H9 (cell line): ENCODE measurements around the gene CSNK2A2. TPM values are rescaled to one million over a fixed set of nuclear protein-coding genes. Genes with fewer than 3 reads are reported as not detected.

Experiments used
- DNase-seq: peaks from one replicate; pipeline ENCODE4 v3.0.0-alpha.2; 2017
- H2AFZ ChIP-seq: one replicate; pipeline ENCODE4 v1.6.1; 2013; ENCODE audit warnings: mild to moderate bottlenecking, low read length, control low read depth, moderate library complexity
- H2AK5ac ChIP-seq: 2 replicates; pipeline ENCODE4 v1.6.1; 2013; ENCODE audit warnings: low read length, control low read depth, mixed read lengths; ENCODE audit not compliant: insufficient read length
- H2BK120ac ChIP-seq: one replicate; pipeline ENCODE4 v1.6.1; 2013; ENCODE audit warnings: low read depth, mild to moderate bottlenecking, low read length, control low read depth, inconsistent platforms; ENCODE audit not compliant: poor library complexity, severe bottlenecking
- H2BK12ac ChIP-seq: 2 replicates; pipeline ENCODE4 v1.6.1; 2013; ENCODE audit warnings: low read length, control low read depth, mixed read lengths, low read depth; ENCODE audit not compliant: insufficient read length
- H2BK15ac ChIP-seq: 2 replicates; pipeline ENCODE4 v1.6.1; 2013; ENCODE audit warnings: low read depth, low read length, control low read depth
- H2BK20ac ChIP-seq: one replicate; pipeline ENCODE4 v1.6.1; 2013; ENCODE audit warnings: low read depth, mild to moderate bottlenecking, low read length, control low read depth, inconsistent platforms; ENCODE audit not compliant: poor library complexity, severe bottlenecking
- H2BK5ac ChIP-seq: 2 replicates; pipeline ENCODE4 v1.6.1; 2013; ENCODE audit warnings: low read length, control low read depth, mixed read lengths; ENCODE audit not compliant: insufficient read length
- H3K14ac ChIP-seq: 2 replicates; pipeline ENCODE4 v1.6.1; 2013; ENCODE audit warnings: low read length, control low read depth; ENCODE audit not compliant: insufficient read depth
- H3K18ac ChIP-seq: 2 replicates; pipeline ENCODE4 v1.6.1; 2013; ENCODE audit warnings: low read depth, mild to moderate bottlenecking, mixed read lengths, low read length, control low read depth; ENCODE audit not compliant: insufficient read length
- H3K23ac ChIP-seq: 2 replicates; pipeline ENCODE4 v1.6.1; 2013; ENCODE audit warnings: low read length, control low read depth, mixed read lengths, low read depth; ENCODE audit not compliant: insufficient read length
- H3K23me2 ChIP-seq: 2 replicates; pipeline ENCODE4 v1.6.1; 2013; ENCODE audit warnings: low read depth, mild to moderate bottlenecking, mixed read lengths, low read length, control low read depth; ENCODE audit not compliant: insufficient read length, poor library complexity, severe bottlenecking
- H3K27ac ChIP-seq: 2 replicates; pipeline ENCODE4 v1.5.1; 2013; ENCODE audit warnings: low read length, control low read depth, mixed read lengths, low read depth; ENCODE audit not compliant: insufficient read length
- H3K27me3 ChIP-seq: 2 replicates; pipeline ENCODE4 v1.6.1; 2013; ENCODE audit warnings: low read length, control low read depth, inconsistent platforms; ENCODE audit not compliant: insufficient read depth
- H3K4ac ChIP-seq: 2 replicates; pipeline ENCODE4 v1.6.1; 2013; ENCODE audit warnings: low read depth, mild to moderate bottlenecking, control low read depth, inconsistent platforms, low read length, moderate library complexity
- H3K4me1 ChIP-seq: 2 replicates; pipeline ENCODE4 v1.6.1; 2013; ENCODE audit warnings: low read length, control low read depth, inconsistent platforms; ENCODE audit not compliant: insufficient read depth
- H3K4me2 ChIP-seq: 2 replicates; pipeline ENCODE4 v1.6.1; 2013; ENCODE audit warnings: low read length, control low read depth, mixed read lengths; ENCODE audit not compliant: insufficient read length, insufficient read depth
- H3K56ac ChIP-seq: 2 replicates; pipeline ENCODE4 v1.6.1; 2013; ENCODE audit warnings: low read depth, mild to moderate bottlenecking, mixed read lengths, low read length, control low read depth; ENCODE audit not compliant: insufficient read length
- H3K79me1 ChIP-seq: 2 replicates; pipeline ENCODE4 v1.6.1; 2013; ENCODE audit warnings: low read depth, mild to moderate bottlenecking, moderate library complexity, low read length, control low read depth, inconsistent platforms; ENCODE audit not compliant: insufficient read depth, poor library complexity, severe bottlenecking
- H3K79me2 ChIP-seq: 2 replicates; pipeline ENCODE4 v1.6.1; 2013; ENCODE audit warnings: low read length, control low read depth, inconsistent platforms; ENCODE audit not compliant: insufficient read depth
- H3K9ac ChIP-seq: 2 replicates; pipeline ENCODE4 v1.6.1; 2013; ENCODE audit warnings: low read length, control low read depth, mixed read lengths; ENCODE audit not compliant: insufficient read length; ENCODE audit errors: extremely low read depth
- H3K9me3 ChIP-seq: one replicate; pipeline ENCODE4 v1.6.1; 2013; ENCODE audit warnings: low read depth, low read length, inconsistent platforms; ENCODE audit not compliant: control insufficient read depth
- H3T11ph ChIP-seq: one replicate; pipeline ENCODE4 v1.6.1; 2013; ENCODE audit warnings: mild to moderate bottlenecking, low read length, control low read depth, inconsistent platforms
- H4K20me1 ChIP-seq: one replicate; pipeline ENCODE4 v1.6.1; 2013; ENCODE audit not compliant: control insufficient read depth, insufficient read length, insufficient read depth
- H4K5ac ChIP-seq: 2 replicates; pipeline ENCODE4 v1.6.1; 2013; ENCODE audit warnings: low read depth, mild to moderate bottlenecking, mixed read lengths, low read length, control low read depth; ENCODE audit not compliant: insufficient read length
- H4K8ac ChIP-seq: replicated peaks from 2 replicates; pipeline ENCODE4 v1.6.1; 2013; ENCODE audit warnings: low read length, control low read depth, mixed read lengths, low read depth; ENCODE audit not compliant: insufficient read length
- H4K91ac ChIP-seq: 2 replicates; pipeline ENCODE4 v1.6.1; 2013; ENCODE audit warnings: low read depth, mild to moderate bottlenecking, moderate library complexity, mixed read lengths, low read length, control low read depth; ENCODE audit not compliant: insufficient read length
- H3K27ac Mint-ChIP-seq, 3 experiments: 2 replicates in 2 of 3; 3 replicates in 1 of 3; pipeline ENCODE4 v1.8.0; 2020 to 2021; ENCODE audit warnings: mixed read lengths in 3 of 3, mild to moderate bottlenecking in 1 of 3, moderate library complexity in 1 of 3
- H3K27me3 Mint-ChIP-seq: 2 replicates; pipeline ENCODE4 v1.8.0; 2021; ENCODE audit warnings: low read depth, mild to moderate bottlenecking, moderate library complexity, mixed read lengths
- H3K36me3 Mint-ChIP-seq, 3 experiments: 2 replicates in 2 of 3; 3 replicates in 1 of 3; pipeline ENCODE4 v1.8.0; 2020 to 2021; ENCODE audit warnings: low read depth in 3 of 3, mixed read lengths in 3 of 3; ENCODE audit not compliant: insufficient read depth in 1 of 3
- H3K4me1 Mint-ChIP-seq, 2 experiments: 2 replicates each; pipeline ENCODE4 v1.8.0; 2020; ENCODE audit warnings: mixed read lengths in 2 of 2
- H3K4me3 Mint-ChIP-seq, 2 experiments: 2 replicates in 1 of 2; 3 replicates in 1 of 2; pipeline ENCODE4 v1.8.0; 2020 to 2021; ENCODE audit warnings: mild to moderate bottlenecking in 2 of 2, mixed read lengths in 2 of 2, moderate library complexity in 1 of 2
- H3K9me3 Mint-ChIP-seq, 2 experiments: 2 replicates in 1 of 2; 3 replicates in 1 of 2; pipeline ENCODE4 v1.8.0; 2020; ENCODE audit warnings: mild to moderate bottlenecking in 2 of 2, mixed read lengths in 2 of 2, moderate library complexity in 1 of 2
- CTCF ChIP-seq: fragments of 200-600 bp; sonication (generic); conservative IDR thresholded peaks from 3 replicates; pipeline ENCODE4 v1.8.0; 2021; ENCODE audit warnings: antibody characterized with exemption, mild to moderate bottlenecking
- WGBS: extraction: QIAGEN DNeasy Blood & Tissue Kit; methylation state at CpG from one replicate; pipeline ENCODE4 v1.1.7; 2013; ENCODE audit warnings: missing lambda C conversion rate, low lambda C conversion rate, mixed read lengths; ENCODE audit not compliant: insufficient read length; ENCODE audit errors: extremely low coverage; 5-methylcytosine and 5-hydroxymethylcytosine counted together
- total RNA-seq: library from RNA; stranded (reverse); gene quantifications from 2 replicates; pipeline ENCODE4 v1.2.1, GENCODE V29; 2021

The CSNK2A2 gene
- total RNA-seq, 1 experiment from 2014 or later, result 134 TPM

GRCh38 chr16:58116529-58116928 lies 81.4 kb downstream of the CSNK2A2 start:
- H2BK20ac ChIP-seq, result no peak overlapping the region
- no peak overlapping the region for H2AFZ ChIP-seq
- no peak overlapping the region for H3K14ac ChIP-seq
- H3K9me3 ChIP-seq, result no peaks in the 10 kb centered on the region
- no peak overlapping the region for H2BK120ac ChIP-seq
- no peak overlapping the region for H3K4ac ChIP-seq
- H3K79me1 ChIP-seq, result peaks cover 9% of the 10 kb centered on the region
- H3K27me3 ChIP-seq, result no peaks in the 10 kb centered on the region
- no peak overlapping the region for H4K8ac ChIP-seq
- no peaks in the 10 kb centered on the region for H3K23me2 ChIP-seq
- no peak overlapping the region for H4K91ac ChIP-seq
- no peak for TF ChIP-seq CTCF
- H3K4me1 ChIP-seq, result peaks cover under 1% of the 10 kb centered on the region; the same call in 1 of the 2 replicates
- no peak overlapping the region for H3K4me2 ChIP-seq
- no peak overlapping the region for H2AK5ac ChIP-seq
- H3K23ac ChIP-seq, result no peak overlapping the region
- H3K9ac ChIP-seq, result no peak overlapping the region
- Mint-ChIP-seq H3K36me3 (peaks cover 31 to 47% (median 44%) of the 10 kb centered on the region in 3 experiments), H3K27ac (no peak overlapping the region), H3K4me3 (no peak overlapping the region), H3K4me1 (peaks cover 2 to 11% of the 10 kb centered on the region in 2 experiments; a peak in 3 of 4 replicates), H3K9me3 (peaks cover 0 to 2% of the 10 kb centered on the region in 2 experiments; a peak in 1 of 5 replicates), H3K27me3 (no peaks in the 10 kb centered on the region)
- no peak overlapping the region for H3K27ac ChIP-seq
- H3K79me2 ChIP-seq, result peaks cover 20% of the 10 kb centered on the region; the same call in 1 of the 2 replicates
- H3K56ac ChIP-seq, result no peak overlapping the region
- H2BK15ac ChIP-seq, result no peak overlapping the region
- no peak overlapping the region for H3K18ac ChIP-seq
- no peak overlapping the region for H4K5ac ChIP-seq
- no CpG with 5 or more reads among the region's 6 CpGs for WGBS
- no peak overlapping the region for H3T11ph ChIP-seq
- no peak overlapping the region for H2BK5ac ChIP-seq
- no peak for DNase-seq
- no peak overlapping the region for H2BK12ac ChIP-seq
- no peaks in the 10 kb centered on the region for H4K20me1 ChIP-seq
